Measurements from ENCODE around the gene CCL7.

CCL7 gene

DNA sequence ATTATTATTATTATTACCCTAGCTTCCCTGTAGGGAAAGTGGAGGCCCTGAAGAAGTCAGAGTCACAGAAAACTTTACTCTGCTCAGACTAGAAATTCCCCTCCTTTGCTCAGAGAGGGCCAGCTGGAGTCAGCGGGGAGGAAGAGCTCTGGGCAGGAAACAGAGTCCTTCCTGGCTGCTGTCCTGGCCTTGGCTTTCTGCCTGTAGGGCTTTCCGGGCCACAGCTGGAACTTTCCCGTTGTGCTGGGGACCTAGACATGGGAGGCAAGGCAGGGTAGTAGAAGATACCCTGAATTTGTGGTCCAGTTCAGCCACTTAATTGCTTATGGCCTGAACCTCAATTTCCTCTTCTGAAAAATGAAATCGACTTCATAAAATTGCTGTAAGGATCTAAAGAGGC is 29.0 kb upstream of the CCL7 start:
- no peaks in the 10 kb centered on the region for H3K27me3 ChIP-seq (ENCODE audit: insufficient read depth, insufficient read length)
- no peak for DNase-seq (ENCODE audit: low read depth, low spot score)
- H3K9me3 ChIP-seq (ENCODE audit: insufficient read depth, low read length): no peaks in the 10 kb centered on the region
- peaks cover 2% of the 10 kb centered on the region for H3K4me1 ChIP-seq (ENCODE audit: insufficient read depth, insufficient read length)
- no peak overlapping the region for H3K4me3 ChIP-seq (ENCODE audit: insufficient read length, low read depth)
- no peak for TF ChIP-seq YY1 (IDR thresholded peaks at IDR 0.05; ENCODE audit: insufficient read depth, insufficient read length)
- no peak for TF ChIP-seq ZNF274 (IDR thresholded peaks at IDR 0.05; ENCODE audit: low read depth, low read length)
- no peak for TF ChIP-seq SUZ12 (IDR thresholded peaks at IDR 0.05; ENCODE audit: extremely low read depth, insufficient read depth, insufficient read length)
- no peak overlapping the region for H3K9ac ChIP-seq (ENCODE audit: insufficient read length, low read depth)
- no peaks in the 10 kb centered on the region for H3K36me3 ChIP-seq (ENCODE audit: insufficient read depth, insufficient read length, low read length)

DNA sequence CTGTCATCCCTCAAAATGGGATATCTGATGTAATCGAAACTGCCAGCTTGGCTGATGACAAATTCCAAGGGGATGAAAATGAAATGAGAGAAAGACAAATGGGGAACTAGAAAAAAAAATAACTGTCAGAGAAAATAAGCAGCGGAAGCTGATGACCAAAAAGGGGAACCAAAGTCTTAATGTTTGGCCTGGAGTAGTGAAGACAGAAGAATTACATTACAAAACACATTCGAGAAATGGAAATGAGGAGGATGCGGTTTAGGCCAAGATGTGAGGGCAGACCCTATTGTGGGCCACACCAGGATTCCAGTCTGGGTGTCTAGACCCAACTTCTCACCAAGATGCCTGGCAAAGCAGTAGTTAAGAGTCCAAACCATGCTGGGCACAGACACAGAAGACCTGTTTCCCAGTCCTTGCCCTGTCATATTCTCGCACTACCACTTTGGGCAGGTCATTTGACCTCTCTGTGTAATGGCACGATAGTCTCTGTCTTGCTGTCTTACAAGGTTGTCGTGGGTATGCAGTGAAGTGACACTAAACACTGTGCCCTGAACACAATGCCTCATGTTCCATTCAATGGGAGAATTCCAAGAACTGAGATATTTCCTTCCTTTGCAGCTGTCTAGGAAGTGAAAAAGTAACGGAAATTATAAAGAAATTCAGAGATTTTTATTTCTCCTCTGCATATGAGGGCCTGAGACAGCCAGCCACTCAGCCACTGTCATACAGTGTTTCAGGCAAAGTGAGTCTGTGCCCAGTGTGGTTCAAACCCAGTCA is 27.2 kb upstream of the CCL7 start:
- no peak for DNase-seq (ENCODE audit: low read depth, low spot score)
- H3K4me3 ChIP-seq (ENCODE audit: insufficient read length, low read depth): no peak overlapping the region
- H3K9me3 ChIP-seq (ENCODE audit: insufficient read depth, low read length): no peaks in the 10 kb centered on the region
- H3K36me3 ChIP-seq (ENCODE audit: insufficient read depth, insufficient read length, low read length): no peaks in the 10 kb centered on the region
- H3K4me1 ChIP-seq (ENCODE audit: insufficient read depth, insufficient read length): peaks cover 2% of the 10 kb centered on the region
- no peaks in the 10 kb centered on the region for H3K27me3 ChIP-seq (ENCODE audit: insufficient read depth, insufficient read length)
- H3K9ac ChIP-seq (ENCODE audit: insufficient read length, low read depth): no peak overlapping the region
- TF ChIP-seq YY1 (IDR thresholded peaks at IDR 0.05; ENCODE audit: insufficient read depth, insufficient read length) (no peak), SUZ12 (IDR thresholded peaks at IDR 0.05; ENCODE audit: extremely low read depth, insufficient read depth, insufficient read length) (no peak), ZNF274 (IDR thresholded peaks at IDR 0.05; ENCODE audit: low read depth, low read length) (no peak)

DNA sequence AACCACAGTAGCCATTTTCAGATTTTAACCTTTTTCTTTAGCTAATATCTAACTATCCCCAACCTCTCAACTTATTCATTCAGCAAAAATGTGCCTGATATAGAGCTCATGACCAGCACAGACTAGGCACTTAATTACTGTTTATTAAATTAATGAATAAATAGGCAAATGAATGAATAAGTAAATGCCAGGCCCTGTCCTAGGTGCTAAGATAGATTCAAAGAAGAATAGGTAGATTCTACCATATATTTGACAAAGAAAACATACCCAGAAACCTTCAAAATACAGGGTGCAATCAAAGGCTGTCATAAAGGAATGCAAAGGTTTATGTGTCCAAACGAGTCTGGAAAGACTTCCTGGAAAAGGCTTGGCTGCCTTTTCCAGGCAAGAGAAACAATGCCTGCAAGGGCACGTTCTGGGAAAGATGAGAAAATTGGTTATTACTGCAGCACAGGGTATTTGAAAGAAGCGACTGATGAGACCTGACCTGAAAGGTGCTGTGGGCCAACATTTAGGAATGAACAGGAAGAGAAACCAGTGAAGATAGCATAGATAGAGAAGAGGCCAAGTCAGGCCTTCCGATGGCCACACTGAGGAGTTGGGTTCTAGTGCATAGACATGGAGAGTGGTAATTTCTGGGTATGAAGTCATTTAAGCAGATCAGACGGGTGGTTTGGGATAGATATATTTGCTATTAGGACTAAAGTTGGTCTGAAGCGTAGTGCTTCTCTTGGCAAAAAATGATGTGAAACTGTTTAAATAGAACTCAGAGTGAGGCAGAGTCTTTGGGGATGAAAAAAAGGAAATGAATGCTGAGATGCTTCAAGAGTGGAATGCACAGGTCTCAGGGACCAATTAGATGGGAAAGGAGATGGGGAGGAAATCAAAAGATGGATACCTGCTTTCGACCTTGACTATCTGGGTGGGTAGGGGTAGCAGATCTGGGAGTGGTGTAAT is 26.4 kb upstream of the CCL7 start:
- peaks cover 2% of the 10 kb centered on the region for H3K4me1 ChIP-seq (ENCODE audit: insufficient read depth, insufficient read length)
- no peaks in the 10 kb centered on the region for H3K9me3 ChIP-seq (ENCODE audit: insufficient read depth, low read length)
- no peak overlapping the region for H3K4me3 ChIP-seq (ENCODE audit: insufficient read length, low read depth)
- no peak for DNase-seq (ENCODE audit: low read depth, low spot score)
- no peak overlapping the region for H3K9ac ChIP-seq (ENCODE audit: insufficient read length, low read depth)
- H3K36me3 ChIP-seq (ENCODE audit: insufficient read depth, insufficient read length, low read length): no peaks in the 10 kb centered on the region
- no peak for TF ChIP-seq SUZ12 (IDR thresholded peaks at IDR 0.05; ENCODE audit: extremely low read depth, insufficient read depth, insufficient read length)
- TF ChIP-seq YY1 (IDR thresholded peaks at IDR 0.05; ENCODE audit: insufficient read depth, insufficient read length): no peak
- TF ChIP-seq ZNF274 (IDR thresholded peaks at IDR 0.05; ENCODE audit: low read depth, low read length): no peak
- H3K27me3 ChIP-seq (ENCODE audit: insufficient read depth, insufficient read length): no peaks in the 10 kb centered on the region

DNA sequence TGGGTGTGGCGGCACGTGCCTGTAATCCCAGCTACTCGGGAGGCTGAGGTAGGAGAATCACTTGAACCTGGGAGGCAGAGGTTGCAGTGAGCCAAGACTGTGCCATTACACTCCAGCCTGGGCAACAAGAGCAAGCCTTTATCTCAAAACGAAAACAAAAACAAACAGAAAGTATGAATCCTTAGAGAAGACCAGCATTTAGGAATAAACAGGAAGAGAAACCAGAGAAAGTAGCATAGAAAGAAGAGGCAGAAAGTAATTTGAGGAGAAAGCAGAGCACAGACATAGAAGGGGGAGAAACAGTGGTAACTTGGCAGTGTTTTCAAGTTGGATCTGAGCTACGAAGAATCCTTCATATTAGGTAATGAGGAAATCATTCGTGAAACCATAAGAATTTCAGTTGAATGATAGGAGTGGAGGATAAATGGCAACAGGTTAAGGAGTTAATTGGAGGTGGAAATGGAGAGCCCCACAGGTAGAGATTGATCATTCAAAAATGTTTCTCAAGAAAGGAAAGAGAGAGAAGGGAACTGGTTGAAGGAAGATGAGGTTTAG is 24.6 kb upstream of the CCL7 start:
- no peaks in the 10 kb centered on the region for H3K36me3 ChIP-seq (ENCODE audit: insufficient read depth, insufficient read length, low read length)
- peaks cover under 1% of the 10 kb centered on the region for H3K4me1 ChIP-seq (ENCODE audit: insufficient read depth, insufficient read length)
- no peaks in the 10 kb centered on the region for H3K9me3 ChIP-seq (ENCODE audit: insufficient read depth, low read length)
- TF ChIP-seq YY1 (IDR thresholded peaks at IDR 0.05; ENCODE audit: insufficient read depth, insufficient read length) (no peak), ZNF274 (IDR thresholded peaks at IDR 0.05; ENCODE audit: low read depth, low read length) (no peak), SUZ12 (IDR thresholded peaks at IDR 0.05; ENCODE audit: extremely low read depth, insufficient read depth, insufficient read length) (no peak)
- H3K4me3 ChIP-seq (ENCODE audit: insufficient read length, low read depth): no peak overlapping the region
- no peaks in the 10 kb centered on the region for H3K27me3 ChIP-seq (ENCODE audit: insufficient read depth, insufficient read length)
- DNase-seq (ENCODE audit: low read depth, low spot score): no peak
- no peak overlapping the region for H3K9ac ChIP-seq (ENCODE audit: insufficient read length, low read depth)

- Histone ChIP-seq H3K9me3 (ENCODE audit: insufficient read depth, low read length) (no peaks in the 10 kb centered on the region), H3K36me3 (ENCODE audit: insufficient read depth, insufficient read length, low read length) (no peaks in the 10 kb centered on the region), H3K4me3 (ENCODE audit: insufficient read length, low read depth) (no peak overlapping the region), H3K27me3 (ENCODE audit: insufficient read depth, insufficient read length) (no peaks in the 10 kb centered on the region), H3K4me1 (ENCODE audit: insufficient read depth, insufficient read length) (peaks cover 4% of the 10 kb centered on the region), H3K9ac (ENCODE audit: insufficient read length, low read depth) (no peak overlapping the region)
- no peak for TF ChIP-seq YY1 (IDR thresholded peaks at IDR 0.05; ENCODE audit: insufficient read depth, insufficient read length)
- no peak for TF ChIP-seq SUZ12 (IDR thresholded peaks at IDR 0.05; ENCODE audit: extremely low read depth, insufficient read depth, insufficient read length)
- no peak for TF ChIP-seq ZNF274 (IDR thresholded peaks at IDR 0.05; ENCODE audit: low read depth, low read length)
- DNase-seq (ENCODE audit: low read depth, low spot score): no peak
Measured at GRCh38 chr17:34246446-34246845, 23.6 kb upstream of the CCL7 start.

DNA sequence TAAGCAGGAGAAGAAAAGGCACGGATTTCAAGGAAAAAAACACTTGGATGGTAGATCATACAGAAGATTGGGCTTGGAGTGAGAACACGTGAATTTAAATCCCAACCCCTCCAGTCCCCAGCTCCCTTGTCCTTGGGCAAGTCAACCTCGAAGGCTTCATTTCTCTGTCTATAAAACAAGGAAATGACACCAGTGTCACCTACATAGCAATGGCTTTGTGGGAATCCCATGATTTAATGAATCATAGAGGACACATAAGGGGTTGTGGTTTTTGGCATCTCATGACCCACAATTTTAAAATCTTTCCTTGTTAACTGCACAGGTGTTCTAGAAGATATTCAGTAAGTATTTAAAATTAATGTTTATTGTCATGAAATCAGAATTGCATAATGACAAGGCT is 23.1 kb upstream of the CCL7 start:
- H3K4me3 ChIP-seq (ENCODE audit: insufficient read length, low read depth): no peak overlapping the region
- H3K4me1 ChIP-seq (ENCODE audit: insufficient read depth, insufficient read length): peaks cover 4% of the 10 kb centered on the region
- no peaks in the 10 kb centered on the region for H3K9me3 ChIP-seq (ENCODE audit: insufficient read depth, low read length)
- no peaks in the 10 kb centered on the region for H3K36me3 ChIP-seq (ENCODE audit: insufficient read depth, insufficient read length, low read length)
- TF ChIP-seq SUZ12 (IDR thresholded peaks at IDR 0.05; ENCODE audit: extremely low read depth, insufficient read depth, insufficient read length) (no peak), YY1 (IDR thresholded peaks at IDR 0.05; ENCODE audit: insufficient read depth, insufficient read length) (no peak), ZNF274 (IDR thresholded peaks at IDR 0.05; ENCODE audit: low read depth, low read length) (no peak)
- H3K27me3 ChIP-seq (ENCODE audit: insufficient read depth, insufficient read length): no peaks in the 10 kb centered on the region
- DNase-seq (ENCODE audit: low read depth, low spot score): no peak
- H3K9ac ChIP-seq (ENCODE audit: insufficient read length, low read depth): no peak overlapping the region

All from NT2/D1 (cell line).